Right lobe of liver (tissue), 4 donors: Measurements from ENCODE around the gene WDR3.

Experiments
- CTCF ChIP-seq, 4 donors: fragments of 200-600 bp in 3 of 4; fragments of 450-650 bp in 1 of 4; IDR thresholded peaks; one replicate each; pipeline versions ENCODE4 v1.5.1 to v1.8.0; 2016 to 2022; ENCODE audit warnings: antibody characterized with exemption in 4 of 4, mild to moderate bottlenecking in 2 of 4
- POLR2A ChIP-seq: fragments of 450-650 bp; IDR thresholded peaks from one replicate; pipeline ENCODE4 v1.6.1; 2017; ENCODE audit warnings: antibody characterized with exemption, mild to moderate bottlenecking
- donor health status: DM: no; HTN: no; CAD: no.
- donor health status: DM: no; HTN: no; CAD: no.
- donor health status: DM: no; HTN: yes; CAD: no.

GRCh38 chr1:117886101-117886795, 43.3 kb upstream of the WDR3 start:
- TF ChIP-seq CTCF (IDR thresholded peaks at IDR 0.05): no peak
- no peak for TF ChIP-seq POLR2A
